SK-N-SH (cell line): ENCODE measurements around the gene MSANTD3. TPM values are rescaled to one million over a fixed set of nuclear protein-coding genes. Genes with fewer than 3 reads are reported as not detected.

Experiments
- CTCF ChIA-PET: fragments of 300-600, 350-600 bp; formaldehyde crosslinking; extraction: SDS; loops from one replicate; lab custom pipeline; 2021; lab: Yijun Ruan, JAX
- POLR2A ChIA-PET: fragments of 350-600 bp; sonication (Branson Sonifier 250); formaldehyde crosslinking; extraction: SDS; loops from one replicate; lab custom pipeline; 2020; ENCODE audit warnings: antibody characterized with exemption, inconsistent platforms; lab: Yijun Ruan, JAX
- DNase-seq: peaks from one replicate; pipeline ENCODE4 v3.0.0; 2012
- H2AFZ ChIP-seq: fragments of 200-600 bp; sonication (generic); 2 replicates; pipeline ENCODE4 v1.8.1; 2016; ENCODE audit warnings: antibody characterized with exemption, mild to moderate bottlenecking, low read depth
- H3F3A ChIP-seq: fragments of 200-600 bp; sonication (generic); replicated peaks from 2 replicates; pipeline ENCODE3; 2016; ENCODE audit warnings: antibody characterized with exemption, mild to moderate bottlenecking; ENCODE audit not compliant: insufficient read depth
- H3K27ac ChIP-seq, 2 experiments: fragments of 200-500 bp in 1 of 2; fragments of 200-600 bp in 1 of 2; sonication (Bioruptor generic) in 1 of 2; sonication (generic), shearing (Covaris generic) in 1 of 2; 2 replicates each; pipeline versions ENCODE4 v1.5.1 to v1.6.1; 2014 to 2016; ENCODE audit warnings: low read depth in 2 of 2, inconsistent platforms in 1 of 2, low read length in 1 of 2, mild to moderate bottlenecking in 1 of 2, mixed read lengths in 1 of 2
- H3K27me3 ChIP-seq: fragments of 200-600 bp; sonication (generic), shearing (Covaris generic); 2 replicates; pipeline ENCODE4 v1.6.1; 2016; ENCODE audit warnings: mixed run types; ENCODE audit not compliant: insufficient read depth
- H3K36me3 ChIP-seq, 2 experiments: fragments of 200-500 bp in 1 of 2; fragments of 200-600 bp in 1 of 2; sonication (Bioruptor generic) in 1 of 2; sonication (generic) in 1 of 2; replicated peaks in 1 of 2; 2 replicates each; pipeline versions ENCODE3 to v1.5.1; 2014 to 2016; ENCODE audit warnings: low read length in 1 of 2, mild to moderate bottlenecking in 1 of 2; ENCODE audit not compliant: insufficient read depth in 2 of 2, control insufficient read depth in 1 of 2
- H3K4me1 ChIP-seq, 2 experiments: fragments of 200-500 bp in 1 of 2; fragments of 200-600 bp in 1 of 2; sonication (Bioruptor generic) in 1 of 2; sonication (generic), shearing (Covaris generic) in 1 of 2; 2 replicates each; pipeline versions ENCODE4 v1.5.1 to v1.6.1; 2014 to 2016; ENCODE audit warnings: low read depth in 1 of 2, low read length in 1 of 2, mixed run types in 1 of 2; ENCODE audit not compliant: insufficient read depth in 2 of 2, control insufficient read depth in 1 of 2
- H3K4me2 ChIP-seq: fragments of 200-600 bp; sonication (generic), shearing (Covaris generic); 2 replicates; pipeline ENCODE4 v1.6.1; 2017; ENCODE audit warnings: mixed run types
- H3K4me3 ChIP-seq, 2 experiments: fragments of 200-500 bp in 1 of 2; fragments of 200-600 bp in 1 of 2; sonication (Bioruptor generic) in 1 of 2; sonication (generic), shearing (Covaris generic) in 1 of 2; 2 replicates each; pipeline versions ENCODE4 v1.5.1 to v1.8.1; 2014 to 2016; ENCODE audit warnings: low read depth in 2 of 2, inconsistent platforms in 1 of 2, low read length in 1 of 2, mild to moderate bottlenecking in 1 of 2, mixed read lengths in 1 of 2, moderate library complexity in 1 of 2
- H3K79me2 ChIP-seq: fragments of 200-600 bp; sonication (generic); 2 replicates; pipeline ENCODE4 v1.8.1; 2017; ENCODE audit warnings: mild to moderate bottlenecking; ENCODE audit not compliant: insufficient read depth
- H3K9ac ChIP-seq: fragments of 200-600 bp; sonication (generic); 2 replicates; pipeline ENCODE4 v1.6.1; 2017; ENCODE audit warnings: mixed run types
- H3K9me2 ChIP-seq: fragments of 200-600 bp; sonication (generic); 2 replicates; pipeline ENCODE4 v1.6.1; 2017; ENCODE audit warnings: mixed run types
- H3K9me3 ChIP-seq: fragments of 200-600 bp; sonication (generic); 2 replicates; pipeline ENCODE4 v1.6.1; 2017; ENCODE audit warnings: mixed run types, mild to moderate bottlenecking, moderate library complexity
- H4K20me1 ChIP-seq: fragments of 200-600 bp; sonication (generic); 2 replicates; pipeline ENCODE4 v1.6.1; 2017; ENCODE audit warnings: mild to moderate bottlenecking, mixed run types; ENCODE audit not compliant: insufficient read depth
- EZH2phosphoT487 ChIP-seq: fragments of 200-600 bp; sonication (generic); IDR thresholded peaks from 2 replicates; pipeline ENCODE4 v1.6.1; 2017; ENCODE audit warnings: low read depth, mixed run types, mild to moderate bottlenecking, antibody characterized with exemption, moderate library complexity, borderline replicate concordance
- FOXM1 ChIP-seq: IDR thresholded peaks from 2 replicates; pipeline ENCODE4 v1.4.0; 2012; ENCODE audit warnings: low read depth, mild to moderate bottlenecking
- GABPA ChIP-seq: IDR thresholded peaks from 2 replicates; pipeline ENCODE4 v1.4.0; 2012; ENCODE audit warnings: low read depth, mild to moderate bottlenecking
- GATA2 ChIP-seq: sonication (generic); formaldehyde crosslinking; IDR thresholded peaks from 2 replicates; pipeline ENCODE4 v1.5.0; 2020; ENCODE audit warnings: mild to moderate bottlenecking, missing genetic modification reagents
- MEF2A ChIP-seq: IDR thresholded peaks from 2 replicates; pipeline ENCODE4 v1.4.0; 2012; ENCODE audit warnings: low read depth, borderline replicate concordance
- NRF1 ChIP-seq: IDR thresholded peaks from 2 replicates; pipeline ENCODE4 v1.6.1; 2012; ENCODE audit warnings: low read depth, mild to moderate bottlenecking, low read length
- PBX3 ChIP-seq: IDR thresholded peaks from 2 replicates; pipeline ENCODE4; 2012
- RAD21 ChIP-seq: IDR thresholded peaks from 2 replicates; pipeline ENCODE4 v1.6.1; 2012; ENCODE audit warnings: mild to moderate bottlenecking, low read length
- RCOR1 ChIP-seq: fragments of 150-350 bp; IDR thresholded peaks from 2 replicates; pipeline ENCODE4 v1.6.1; 2017; ENCODE audit warnings: antibody characterized with exemption, low read length
- RFX5 ChIP-seq: IDR thresholded peaks from 2 replicates; pipeline ENCODE4 v1.6.1; 2012; ENCODE audit warnings: mild to moderate bottlenecking, improper control_type of control experiment, low read length
- SIN3A ChIP-seq: IDR thresholded peaks from 2 replicates; pipeline ENCODE4 v1.6.1; 2012; ENCODE audit warnings: low read depth, mild to moderate bottlenecking, low read length, moderate library complexity, borderline replicate concordance
- SMC3 ChIP-seq: IDR thresholded peaks from 2 replicates; pipeline ENCODE4 v1.6.1; 2012; ENCODE audit warnings: low read depth, low read length, improper control_type of control experiment
- TEAD4 ChIP-seq: IDR thresholded peaks from 2 replicates; pipeline ENCODE4 v1.4.0; 2012; ENCODE audit warnings: mild to moderate bottlenecking, borderline replicate concordance; ENCODE audit not compliant: insufficient read depth
- USF1 ChIP-seq: IDR thresholded peaks from 2 replicates; pipeline ENCODE4 v1.4.0; 2012; ENCODE audit warnings: low read depth, borderline replicate concordance
- ZBTB33 ChIP-seq: IDR thresholded peaks from 2 replicates; pipeline ENCODE4 v1.4.0; 2012; ENCODE audit warnings: low read depth, borderline replicate concordance
- WGBS: methylation state at CpG from one replicate; pipeline ENCODE4 v1.1.6; 2017; ENCODE audit warnings: low lambda C conversion rate; 5-methylcytosine and 5-hydroxymethylcytosine counted together
- polyA plus RNA-seq, 3 experiments: library from polyadenylated mRNA; depleted of rRNA; stranded (reverse); fragments of >200 nt; gene quantifications; 2 replicates each; pipeline ENCODE4 v1.2.3, GENCODE V29; 2012

Gene MSANTD3
- polyA plus RNA-seq, 1 of the 3 experiments (the other 2 are of a cell fraction), result 48.3 TPM

- TF ChIP-seq RAD21, result peak; percentile 17; the same call in 1 of the 2 replicates
- TF ChIP-seq GATA2, result no peak
Measured at GRCh38 chr9:100445161-100445902, 18.4 kb downstream of the MSANTD3 start (continued).

GRCh38 chr9:100445903-100446549 is 19.1 kb downstream of the MSANTD3 start:
- H3K4me2 ChIP-seq, result no peak overlapping the region
- 97% methylated on average over 5 of the region's 5 CpGs for WGBS

More at GRCh38 chr9:100445903-100446549, 19.1 kb downstream of the MSANTD3 start:
- no peaks in the 10 kb centered on the region for H3K27me3 ChIP-seq
- TF ChIP-seq PBX3, result no peak
- TF ChIP-seq FOXM1, result no peak
- no peak for TF ChIP-seq RFX5
- TF ChIP-seq SMC3, result no peak
- no peak for TF ChIP-seq SIN3A
- no peak for TF ChIP-seq USF1
- TF ChIP-seq ZBTB33, result no peak
- no peak for TF ChIP-seq TEAD4
- TF ChIP-seq MEF2A, result no peak
- TF ChIP-seq EZH2phosphoT487, result no peak
- TF ChIP-seq GABPA, result no peak
- TF ChIP-seq RCOR1, result no peak
- TF ChIP-seq NRF1, result no peak
- no peak overlapping the region for H3K4me3 ChIP-seq
- H3K9me2 ChIP-seq, result no peaks in the 10 kb centered on the region
- H3K27ac ChIP-seq, result no peak overlapping the region
- peaks cover 61% of the 10 kb centered on the region for H4K20me1 ChIP-seq
- peaks cover 0 to 11% of the 10 kb centered on the region in 2 experiments; a peak in 3 of 4 replicates for H3K4me1 ChIP-seq
- H3K9me3 ChIP-seq, result no peaks in the 10 kb centered on the region
- no peak for DNase-seq
- peaks cover 35 to 83% of the 10 kb centered on the region in 2 experiments for H3K36me3 ChIP-seq
- no peaks in the 10 kb centered on the region for H3F3A ChIP-seq
- ChIA-PET CTCF (interaction anchor here (0.7 to 1.5 kb wide), 4 partner anchors 10 to 155 kb away, joined by 3 to 5 read pairs (median 4); partner anchors contain the start of gene TMEFF1), POLR2A (no interaction called here)
- H3K79me2 ChIP-seq, result peaks cover 95% of the 10 kb centered on the region
- H3K9ac ChIP-seq, result no peak overlapping the region
- no peak overlapping the region for H2AFZ ChIP-seq
